B cell (primary cell): ENCODE results near the gene HS6ST2. TPM values are rescaled to one million over a fixed set of nuclear protein-coding genes. Genes with fewer than 3 reads are reported as not detected.

ENCODE experiments used
- ATAC-seq: fragments of 200-7000 bp; cut with Tn5 transposase; one replicate; pipeline ENCODE4 v1.10.0; 2021; ENCODE audit warnings: low read depth, mild to moderate bottlenecking, moderate number of reproducible peaks, moderate library complexity
- CTCF ChIA-PET: fragments of 350-600 bp; sonication (Branson Sonifier 250); formaldehyde crosslinking; loops from one replicate; lab custom pipeline; 2021; ENCODE audit warnings: antibody characterized with exemption, inconsistent platforms; lab: Charles Lee
- POLR2A ChIA-PET: fragments of 350-600 bp; sonication (Branson Sonifier 250); formaldehyde crosslinking; loops from one replicate; lab custom pipeline; 2021; ENCODE audit warnings: antibody characterized with exemption; lab: Charles Lee
- DNase-seq: peaks from one replicate; pipeline ENCODE4 v3.0.0; 2013
- H2AFZ ChIP-seq: 2 replicates; pipeline ENCODE4 v1.6.1; 2012; ENCODE audit warnings: mild to moderate bottlenecking, low read depth, low read length; ENCODE audit not compliant: insufficient read depth, poor library complexity, severe bottlenecking
- H3K27ac ChIP-seq, 2 donors: 1 replicate in 1 of 2; 2 replicates in 1 of 2; pipeline ENCODE4 v1.5.1; 2012 to 2013; ENCODE audit warnings: low read length in 2 of 2, mild to moderate bottlenecking in 2 of 2, moderate library complexity in 1 of 2
- H3K27me3 ChIP-seq, 4 experiments: fragments of 200-600 bp in 1 of 4; sonication (generic) in 1 of 4; replicated peaks in 1 of 4; 1 replicate in 2 of 4; 2 replicates in 2 of 4; pipeline versions ENCODE4 v1.6.1 to v1.7.0; 2013 to 2016; ENCODE audit warnings: low read length in 3 of 4, mild to moderate bottlenecking in 2 of 4, mixed read lengths in 1 of 4, moderate library complexity in 1 of 4; ENCODE audit not compliant: insufficient read depth in 4 of 4, control insufficient read depth in 3 of 4; ENCODE audit errors: control extremely low read depth in 1 of 4
- H3K36me3 ChIP-seq, 2 experiments: replicated peaks in 1 of 2; 1 replicate in 1 of 2; 2 replicates in 1 of 2; pipeline versions ENCODE4 v1.6.1 to v1.7.1; 2013; ENCODE audit warnings: low read length in 1 of 2; ENCODE audit not compliant: insufficient read depth in 2 of 2, control insufficient read depth in 1 of 2; ENCODE audit errors: control extremely low read depth in 1 of 2, extremely low read depth in 1 of 2
- H3K4me1 ChIP-seq, 2 donors: fragments of 200-600 bp in 1 of 2; sonication (generic) in 1 of 2; 1 replicate in 1 of 2; 2 replicates in 1 of 2; pipeline versions ENCODE4 v1.5.1 to v1.6.1; 2013 to 2017; ENCODE audit warnings: low read length in 2 of 2; ENCODE audit not compliant: control insufficient read depth in 2 of 2, insufficient read depth in 2 of 2
- H3K4me2 ChIP-seq: replicated peaks from 2 replicates; pipeline ENCODE3; 2012; ENCODE audit warnings: mild to moderate bottlenecking, low read depth, low read length; ENCODE audit not compliant: poor library complexity, severe bottlenecking
- H3K4me3 ChIP-seq, 5 experiments: fragments of 200-600 bp in 1 of 5; sonication (generic) in 1 of 5; 1 replicate in 3 of 5; 2 replicates in 2 of 5; pipeline versions ENCODE4 v1.5.1 to v1.7.0; 2011 to 2016; ENCODE audit warnings: low read length in 4 of 5, mild to moderate bottlenecking in 4 of 5, low read depth in 2 of 5, control low read depth in 1 of 5, moderate library complexity in 1 of 5; ENCODE audit not compliant: insufficient read depth in 1 of 5; ENCODE audit errors: control extremely low read depth in 1 of 5, extremely low read depth in 1 of 5
- H3K79me2 ChIP-seq: fragments of 200-600 bp; sonication (generic); one replicate; pipeline ENCODE4 v1.6.0; 2016; ENCODE audit warnings: low read length; ENCODE audit not compliant: control insufficient read depth, insufficient read depth
- H3K9ac ChIP-seq: fragments of 200-600 bp; sonication (generic); 2 replicates; pipeline ENCODE4 v1.6.1; 2017; ENCODE audit warnings: mild to moderate bottlenecking, low read length, moderate library complexity
- H3K9me3 ChIP-seq, 3 donors: one replicate each; pipeline versions ENCODE4 v1.6.1 to v1.7.1; 2013; ENCODE audit warnings: low read length in 2 of 3; ENCODE audit not compliant: control insufficient read depth in 2 of 3, insufficient read depth in 1 of 3; ENCODE audit errors: control extremely low read depth in 1 of 3
- H4K20me1 ChIP-seq: 2 replicates; pipeline ENCODE4 v1.6.0; 2012; ENCODE audit warnings: mild to moderate bottlenecking, low read length; ENCODE audit not compliant: insufficient read depth, control insufficient read depth, poor library complexity, severe bottlenecking
- H3K27ac Mint-ChIP-seq: one replicate; pipeline ENCODE4 v1.8.0; 2021; ENCODE audit warnings: mixed read lengths
- H3K27me3 Mint-ChIP-seq: one replicate; pipeline ENCODE4 v1.8.0; 2021; ENCODE audit warnings: mixed read lengths
- H3K4me1 Mint-ChIP-seq: one replicate; pipeline ENCODE4 v1.8.0; 2021; ENCODE audit warnings: mixed read lengths
- H3K4me3 Mint-ChIP-seq: one replicate; pipeline ENCODE4 v1.8.0; 2021; ENCODE audit warnings: mixed read lengths
- H3K9me3 Mint-ChIP-seq: one replicate; pipeline ENCODE4 v1.8.0; 2022; ENCODE audit warnings: mixed read lengths; ENCODE audit not compliant: insufficient read depth
- EZH2 ChIP-seq: IDR thresholded peaks from 2 replicates; pipeline ENCODE4 v1.6.1; 2012; ENCODE audit warnings: borderline replicate concordance, low read depth, mild to moderate bottlenecking, moderate library complexity, low read length; ENCODE audit not compliant: insufficient read depth, poor library complexity, severe bottlenecking
- WGBS: methylation state at CpG from one replicate; pipeline ENCODE4 v1.1.5; 2013; ENCODE audit warnings: missing lambda C conversion rate; ENCODE audit not compliant: insufficient coverage; 5-methylcytosine and 5-hydroxymethylcytosine counted together
- intact Hi-C: fragments of 100-400 bp; cut with micrococcal nuclease; formaldehyde crosslinking; loops from one replicate; pipeline ENCODE4 v1.10.0; 2022
- polyA plus RNA-seq: library from polyadenylated mRNA; depleted of rRNA; stranded (reverse); fragments of >200 nt; gene quantifications from 2 replicates; pipeline ENCODE4 v1.2.3, GENCODE V29; 2012
- total RNA-seq, 2 donors: library from RNA; stranded (reverse); fragments of 120-200 nt in 1 of 2; gene quantifications; 1 replicate in 1 of 2; 2 replicates in 1 of 2; pipeline versions ENCODE4 v1.2.3 to v1.2.4, GENCODE V29; 2013 to 2022
- TF ChIP-seq, protein P1 (sequence below): fragments of 200-600 bp; IDR thresholded peaks from one replicate; pipeline ENCODE4 v1.8.0; 2022; ENCODE audit warnings: antibody characterized with exemption, mild to moderate bottlenecking

Gene HS6ST2
- total and polyA plus RNA-seq, 2 donors (not counting 1 experiment from before 2014, with no cell fraction given): not detected

DNA sequence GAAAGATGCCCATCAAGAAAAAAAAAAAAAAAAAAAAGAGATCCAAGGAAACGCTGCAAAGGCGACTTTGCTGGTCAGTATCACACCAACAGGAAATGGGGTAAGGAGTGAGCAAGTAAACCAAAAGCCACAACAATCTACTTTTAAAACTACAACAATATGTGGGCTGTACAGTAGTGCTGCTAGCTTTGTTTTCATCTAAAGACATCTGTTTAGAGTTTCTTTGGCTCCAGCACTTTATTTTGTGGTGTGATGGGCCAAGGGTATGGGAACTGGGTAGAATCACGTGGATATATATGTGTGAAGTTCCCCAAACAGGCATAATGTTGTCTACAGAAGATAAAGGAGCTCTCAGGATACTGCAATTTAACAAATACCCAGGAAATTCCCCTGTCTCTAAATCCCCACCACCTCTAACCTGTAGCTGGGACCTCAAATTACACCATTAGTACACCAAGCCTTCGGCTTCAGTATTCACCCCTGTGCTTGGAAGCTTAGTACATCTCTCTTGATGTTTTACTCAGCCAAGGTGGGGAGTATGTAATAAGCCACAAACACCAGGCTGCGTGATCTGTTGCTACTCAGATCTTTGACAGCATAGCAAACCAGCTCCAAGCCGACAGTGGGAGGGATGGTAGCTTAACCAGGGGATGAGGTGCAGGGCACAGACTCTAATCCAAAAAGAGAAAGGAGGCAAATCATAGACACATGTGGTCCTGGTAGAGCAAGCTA, 207.9 kb downstream of the HS6ST2 start:
- TF ChIP-seq, protein P1, sequence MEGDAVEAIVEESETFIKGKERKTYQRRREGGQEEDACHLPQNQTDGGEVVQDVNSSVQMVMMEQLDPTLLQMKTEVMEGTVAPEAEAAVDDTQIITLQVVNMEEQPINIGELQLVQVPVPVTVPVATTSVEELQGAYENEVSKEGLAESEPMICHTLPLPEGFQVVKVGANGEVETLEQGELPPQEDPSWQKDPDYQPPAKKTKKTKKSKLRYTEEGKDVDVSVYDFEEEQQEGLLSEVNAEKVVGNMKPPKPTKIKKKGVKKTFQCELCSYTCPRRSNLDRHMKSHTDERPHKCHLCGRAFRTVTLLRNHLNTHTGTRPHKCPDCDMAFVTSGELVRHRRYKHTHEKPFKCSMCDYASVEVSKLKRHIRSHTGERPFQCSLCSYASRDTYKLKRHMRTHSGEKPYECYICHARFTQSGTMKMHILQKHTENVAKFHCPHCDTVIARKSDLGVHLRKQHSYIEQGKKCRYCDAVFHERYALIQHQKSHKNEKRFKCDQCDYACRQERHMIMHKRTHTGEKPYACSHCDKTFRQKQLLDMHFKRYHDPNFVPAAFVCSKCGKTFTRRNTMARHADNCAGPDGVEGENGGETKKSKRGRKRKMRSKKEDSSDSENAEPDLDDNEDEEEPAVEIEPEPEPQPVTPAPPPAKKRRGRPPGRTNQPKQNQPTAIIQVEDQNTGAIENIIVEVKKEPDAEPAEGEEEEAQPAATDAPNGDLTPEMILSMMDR: no peak
- no peak for TF ChIP-seq EZH2
- Histone ChIP-seq H3K9me3 (no peaks in the 10 kb centered on the region), H3K36me3 (no peaks in the 10 kb centered on the region), H3K27me3 (no peaks in the 10 kb centered on the region), H3K4me1 (no peaks in the 10 kb centered on the region), H3K79me2 (no peaks in the 10 kb centered on the region), H4K20me1 (no peaks in the 10 kb centered on the region), H3K4me3 (no peak overlapping the region), H2AFZ (no peak overlapping the region), H3K9ac (no peak overlapping the region), H3K27ac (no peak overlapping the region), H3K4me2 (no peak overlapping the region)
- CTCF ChIA-PET: no interaction called here
- DNase-seq: no peak
- Mint-ChIP-seq H3K4me1 (no peaks in the 10 kb centered on the region), H3K27ac (no peak overlapping the region), H3K9me3 (no peaks in the 10 kb centered on the region), H3K4me3 (no peak overlapping the region), H3K27me3 (peaks cover 3% of the 10 kb centered on the region)
- POLR2A ChIA-PET: no interaction called here
- ATAC-seq: no peak
- intact Hi-C loops: no loop called here
- WGBS: no CpG with 5 or more reads among the region's 6 CpGs

DNA sequence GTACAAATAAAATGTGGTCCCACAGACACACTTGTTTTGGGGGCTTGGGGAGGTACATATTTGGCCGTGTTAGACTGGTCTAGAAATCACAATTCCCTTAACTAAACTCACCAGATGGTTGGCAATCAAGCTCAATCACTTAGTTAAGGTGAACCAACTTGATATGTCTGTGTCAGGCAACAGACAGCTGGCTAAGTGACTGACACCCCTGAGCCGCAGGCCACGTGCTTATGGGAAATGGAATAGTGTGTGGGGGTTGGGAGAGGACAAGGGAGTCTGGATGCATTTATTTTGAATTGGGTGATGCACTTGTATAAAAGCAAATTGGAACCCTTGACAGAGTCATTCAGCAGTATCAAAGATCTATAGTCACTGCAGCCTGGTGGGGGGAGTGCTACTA, 209.0 kb downstream of the HS6ST2 start:
- Histone ChIP-seq H3K4me1 (no peaks in the 10 kb centered on the region), H3K9ac (no peak overlapping the region), H3K27ac (no peak overlapping the region), H3K27me3 (no peaks in the 10 kb centered on the region), H3K4me2 (no peak overlapping the region), H3K36me3 (no peaks in the 10 kb centered on the region), H3K9me3 (no peaks in the 10 kb centered on the region), H3K79me2 (no peaks in the 10 kb centered on the region), H2AFZ (no peak overlapping the region), H3K4me3 (no peak overlapping the region), H4K20me1 (no peaks in the 10 kb centered on the region)
- H3K4me1 Mint-ChIP-seq: no peaks in the 10 kb centered on the region
- no CpG with 5 or more reads among the region's 3 CpGs for WGBS
- TF ChIP-seq EZH2: no peak
- TF ChIP-seq, protein P1: no peak
- ATAC-seq (no peak), DNase-seq (no peak)
- no peaks in the 10 kb centered on the region for H3K9me3 Mint-ChIP-seq
- intact Hi-C loops: no loop called here
- CTCF ChIA-PET: no interaction called here
- peaks cover 3% of the 10 kb centered on the region for H3K27me3 Mint-ChIP-seq
- no peak overlapping the region for H3K4me3 Mint-ChIP-seq
- H3K27ac Mint-ChIP-seq: no peak overlapping the region
- POLR2A ChIA-PET: no interaction called here
